GM21825 (cell line): ENCODE measurements around the gene ZNF497.
"Not testable (repeated sequence)": the region's sequence is repeated elsewhere in the genome, so short reads cannot be mapped to it uniquely, and the experiment has no call there.

ENCODE experiments used
- ATAC-seq: cut with Tn5 transposase; IDR thresholded peaks from one replicate; pipeline ENCODE4 v1.9.1; 2021; ENCODE audit warnings: mild to moderate bottlenecking, moderate library complexity; ENCODE audit not compliant: unreplicated experiment

The ZNF497 gene

GRCh38 chr19:58394821-58395219 lies 32.3 kb upstream of the ZNF497 start:
- no peak for ATAC-seq

- no peak for ATAC-seq
These were observed 31.1 kb upstream of the ZNF497 start for GRCh38 chr19:58393725-58394033.

- no peak for ATAC-seq
These were observed 30.6 kb upstream of the ZNF497 start for GRCh38 chr19:58392945-58393724.

- ATAC-seq: no peak
These were observed 25.6 kb upstream of the ZNF497 start for GRCh38 chr19:58388175-58388526.

GRCh38 chr19:58387338-58388174 lies 25.0 kb upstream of the ZNF497 start:
- ATAC-seq: no peak

- ATAC-seq: peak; percentile 81
These were observed 24.2 kb upstream of the ZNF497 start, which contains the start of gene RPS5 for GRCh38 chr19:58386576-58387337. TSS of gene RPS5 (plus strand) at chr19:58387269. CDS start at chr19:58388138, 869 bp downstream.

- peak; percentile 13 for ATAC-seq
These were observed 23.5 kb upstream of the ZNF497 start for GRCh38 chr19:58385891-58386575.

GRCh38 chr19:58385313-58385890 lies 22.9 kb upstream of the ZNF497 start:
- ATAC-seq: no peak

- ATAC-seq: no peak
These were observed 20.5 kb upstream of the ZNF497 start for GRCh38 chr19:58382997-58383603.

GRCh38 chr19:58381460-58382212 lies 19.1 kb upstream of the ZNF497 start:
- no peak for ATAC-seq

- peak; percentile 78 for ATAC-seq
These were observed 18.3 kb upstream of the ZNF497 start, which contains the start of gene ZNF837 for GRCh38 chr19:58380662-58381459. TSS of gene ZNF837 (minus strand) at chr19:58381030. CDS start at chr19:58369332, 11,698 bp downstream.

GRCh38 chr19:58380037-58380661 lies 17.6 kb upstream of the ZNF497 start:
- ATAC-seq: no peak

GRCh38 chr19:58379246-58379645 lies 16.7 kb upstream of the ZNF497 start:
- no peak for ATAC-seq

GRCh38 chr19:58376724-58377123 lies 14.2 kb upstream of the ZNF497 start:
- ATAC-seq: not testable (repeated sequence)

GRCh38 chr19:58374200-58374599 lies 11.6 kb upstream of the ZNF497 start:
- no peak for ATAC-seq

GRCh38 chr19:58372311-58373133 lies 10.0 kb upstream of the ZNF497 start:
- ATAC-seq: no peak
